Neutrophil (primary cell): ENCODE results near the gene GNPDA2.

Source experiments
- H3K27ac ChIP-seq: fragments of 200-600 bp; sonication (generic); 2 replicates; pipeline ENCODE4 v1.5.1; 2016; ENCODE audit warnings: mild to moderate bottlenecking, moderate library complexity
- H3K27me3 ChIP-seq: fragments of 200-600 bp; sonication (generic); 2 replicates; pipeline ENCODE4 v1.6.0; 2016; ENCODE audit warnings: mild to moderate bottlenecking
- H3K36me3 ChIP-seq: fragments of 200-600 bp; sonication (generic); 2 replicates; pipeline ENCODE4 v1.5.1; 2017
- H3K4me1 ChIP-seq, 2 experiments: fragments of 200-600 bp in 1 of 2; sonication (generic) in 1 of 2; 1 replicate in 1 of 2; 2 replicates in 1 of 2; pipeline versions ENCODE4 v1.5.1 to v1.6.1; 2013 to 2016; ENCODE audit warnings: low read depth in 1 of 2, low read length in 1 of 2, mild to moderate bottlenecking in 1 of 2, moderate library complexity in 1 of 2; ENCODE audit not compliant: control insufficient read depth in 1 of 2, insufficient read depth in 1 of 2
- H3K4me3 ChIP-seq, 2 experiments: fragments of 200-600 bp in 1 of 2; sonication (generic) in 1 of 2; 1 replicate in 1 of 2; 2 replicates in 1 of 2; pipeline ENCODE4 v1.5.1; 2013 to 2016; ENCODE audit warnings: low read depth in 1 of 2, low read length in 1 of 2, mild to moderate bottlenecking in 1 of 2, moderate library complexity in 1 of 2
- H3K9me3 ChIP-seq: fragments of 200-600 bp; sonication (generic); 2 replicates; pipeline ENCODE4 v1.5.1; 2016
- TF ChIP-seq, protein P1 (sequence below): fragments of 200-600 bp; sonication (generic); IDR thresholded peaks from 2 replicates; pipeline ENCODE4 v1.5.1; 2016; ENCODE audit warnings: antibody characterized with exemption

Gene GNPDA2

DNA sequence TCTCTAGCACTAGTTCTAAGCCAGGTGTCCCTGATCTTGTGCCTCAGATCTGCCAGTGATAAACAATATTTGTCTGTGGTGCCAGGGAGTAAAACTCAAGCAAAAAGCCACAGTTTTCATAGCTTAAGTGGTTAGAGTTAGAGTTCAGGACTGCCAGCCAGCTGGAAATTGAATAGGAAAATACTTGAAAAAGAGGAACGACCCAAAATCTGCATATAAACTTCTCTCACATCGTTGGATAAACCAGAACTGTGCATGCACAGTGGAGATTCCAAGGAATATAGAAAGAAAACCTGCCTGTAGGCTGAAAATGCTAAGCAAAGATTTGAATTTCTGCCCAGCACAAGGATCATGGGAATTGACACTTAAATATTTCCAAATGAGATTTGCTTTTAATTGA, 35.0 kb upstream of the GNPDA2 start:
- H3K27ac ChIP-seq = no peak overlapping the region
- H3K9me3 ChIP-seq = no peaks in the 10 kb centered on the region
- H3K4me3 ChIP-seq = no peak overlapping the region
- no peaks in the 10 kb centered on the region for H3K36me3 ChIP-seq
- peaks cover 6% of the 10 kb centered on the region for H3K27me3 ChIP-seq
- TF ChIP-seq, protein P1, sequence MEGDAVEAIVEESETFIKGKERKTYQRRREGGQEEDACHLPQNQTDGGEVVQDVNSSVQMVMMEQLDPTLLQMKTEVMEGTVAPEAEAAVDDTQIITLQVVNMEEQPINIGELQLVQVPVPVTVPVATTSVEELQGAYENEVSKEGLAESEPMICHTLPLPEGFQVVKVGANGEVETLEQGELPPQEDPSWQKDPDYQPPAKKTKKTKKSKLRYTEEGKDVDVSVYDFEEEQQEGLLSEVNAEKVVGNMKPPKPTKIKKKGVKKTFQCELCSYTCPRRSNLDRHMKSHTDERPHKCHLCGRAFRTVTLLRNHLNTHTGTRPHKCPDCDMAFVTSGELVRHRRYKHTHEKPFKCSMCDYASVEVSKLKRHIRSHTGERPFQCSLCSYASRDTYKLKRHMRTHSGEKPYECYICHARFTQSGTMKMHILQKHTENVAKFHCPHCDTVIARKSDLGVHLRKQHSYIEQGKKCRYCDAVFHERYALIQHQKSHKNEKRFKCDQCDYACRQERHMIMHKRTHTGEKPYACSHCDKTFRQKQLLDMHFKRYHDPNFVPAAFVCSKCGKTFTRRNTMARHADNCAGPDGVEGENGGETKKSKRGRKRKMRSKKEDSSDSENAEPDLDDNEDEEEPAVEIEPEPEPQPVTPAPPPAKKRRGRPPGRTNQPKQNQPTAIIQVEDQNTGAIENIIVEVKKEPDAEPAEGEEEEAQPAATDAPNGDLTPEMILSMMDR = no peak
- no peaks in the 10 kb centered on the region for H3K4me1 ChIP-seq

DNA sequence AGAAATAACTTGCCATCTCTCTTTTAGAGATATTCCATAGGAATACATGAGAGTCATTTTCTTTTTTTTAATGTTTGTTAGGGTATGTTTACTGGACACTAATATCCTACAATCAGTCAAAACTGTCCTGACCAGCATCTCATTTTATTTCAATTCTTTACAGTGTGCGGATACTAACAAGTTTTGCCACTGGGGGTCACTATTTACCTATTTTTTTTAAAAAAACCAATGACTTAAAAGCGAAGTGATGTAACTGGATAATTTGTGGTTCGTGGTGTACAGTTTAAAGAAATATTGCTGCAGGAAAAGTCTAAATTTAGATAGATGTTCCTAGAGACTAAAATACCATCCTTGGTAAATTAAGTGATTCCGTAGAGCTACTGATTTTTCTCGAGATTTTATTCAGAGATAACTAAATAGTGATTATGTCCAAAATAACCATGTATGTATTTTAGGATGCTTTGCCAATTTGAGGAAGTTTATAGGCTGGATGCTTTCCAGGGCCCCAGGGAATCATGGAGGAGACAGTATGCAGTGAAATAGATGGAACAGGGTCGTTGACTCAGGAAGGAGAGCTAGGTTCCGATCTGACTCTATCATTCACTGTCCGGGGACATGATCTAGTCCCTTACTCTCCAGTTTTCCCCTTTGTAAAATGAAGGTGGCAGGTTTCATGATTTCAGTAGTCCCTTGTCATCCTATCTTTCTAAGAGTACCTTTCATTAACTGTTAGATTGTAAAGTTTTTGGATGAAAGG, 34.0 kb upstream of the GNPDA2 start:
- TF ChIP-seq, protein P1 = no peak
- H3K4me3 ChIP-seq = no peak overlapping the region
- peaks cover 6% of the 10 kb centered on the region for H3K27me3 ChIP-seq
- H3K9me3 ChIP-seq = no peaks in the 10 kb centered on the region
- no peak overlapping the region for H3K27ac ChIP-seq
- no peaks in the 10 kb centered on the region for H3K36me3 ChIP-seq
- no peaks in the 10 kb centered on the region for H3K4me1 ChIP-seq

DNA sequence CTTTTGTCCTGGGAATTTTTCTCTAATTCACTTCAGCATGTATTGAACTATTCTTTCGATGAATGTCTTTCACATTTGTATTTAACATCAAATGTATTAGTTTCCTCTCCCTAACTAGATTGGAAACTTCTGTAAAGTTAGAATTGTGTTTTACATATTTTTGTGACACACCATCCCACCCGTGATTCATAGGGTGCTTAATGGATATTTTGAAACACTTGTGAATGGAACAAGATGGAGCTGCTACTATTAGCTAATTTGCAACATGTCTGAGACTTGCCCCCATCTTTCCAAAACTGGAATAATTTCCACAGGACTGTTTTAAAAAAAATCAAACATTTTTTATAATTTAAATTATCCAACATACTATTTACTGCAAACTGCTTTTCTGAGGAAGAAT, 30.2 kb upstream of the GNPDA2 start:
- Histone ChIP-seq H3K36me3 (no peaks in the 10 kb centered on the region), H3K27ac (no peak overlapping the region), H3K4me1 (no peaks in the 10 kb centered on the region), H3K27me3 (peaks cover 6% of the 10 kb centered on the region), H3K4me3 (no peak overlapping the region), H3K9me3 (no peaks in the 10 kb centered on the region)
- TF ChIP-seq, protein P1 = no peak

DNA sequence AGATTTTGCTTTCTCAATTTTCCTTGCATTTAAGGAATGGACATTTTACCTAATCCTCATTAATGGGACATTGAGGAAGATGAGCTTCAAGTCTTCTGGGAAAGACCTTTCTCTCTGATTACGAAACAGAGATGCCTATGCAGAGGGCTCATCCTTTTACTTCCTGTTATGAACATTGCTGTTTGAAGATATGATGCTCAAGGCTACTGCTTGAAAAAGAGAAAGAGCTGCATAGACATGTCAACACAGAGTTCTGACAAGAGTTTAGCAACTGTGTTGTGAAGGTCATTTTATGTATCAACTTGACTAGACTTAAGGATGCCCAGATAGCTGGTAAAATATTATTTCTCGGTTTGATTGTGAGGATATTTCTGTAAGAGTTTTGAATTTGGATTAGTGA, 13.8 kb upstream of the GNPDA2 start:
- H3K27ac ChIP-seq = no peak overlapping the region
- no peak overlapping the region for H3K4me3 ChIP-seq
- H3K27me3 ChIP-seq = peaks cover 9% of the 10 kb centered on the region
- H3K4me1 ChIP-seq = no peaks in the 10 kb centered on the region
- TF ChIP-seq, protein P1 = no peak
- H3K36me3 ChIP-seq = no peaks in the 10 kb centered on the region
- no peaks in the 10 kb centered on the region for H3K9me3 ChIP-seq

DNA sequence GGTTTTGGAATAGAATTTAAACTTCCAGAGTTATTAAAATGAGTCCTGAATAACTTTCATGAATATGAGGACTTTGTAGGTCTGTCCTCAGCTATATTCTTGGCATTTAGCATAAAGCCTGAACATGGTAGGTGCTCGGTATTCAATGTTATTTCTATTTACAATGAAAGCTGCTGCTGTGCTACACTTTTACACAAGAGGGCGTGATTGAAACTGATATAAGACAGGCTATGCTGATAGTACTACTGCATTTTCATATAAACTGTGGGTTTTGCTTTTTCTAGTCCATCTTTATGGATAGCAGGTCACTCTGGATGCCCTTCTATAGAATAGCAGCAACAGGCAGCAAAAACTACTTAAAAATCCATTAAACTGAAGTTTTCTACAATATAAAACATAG, 12.3 kb upstream of the GNPDA2 start:
- Histone ChIP-seq H3K4me1 (no peaks in the 10 kb centered on the region), H3K4me3 (no peak overlapping the region), H3K9me3 (no peaks in the 10 kb centered on the region), H3K36me3 (no peaks in the 10 kb centered on the region), H3K27me3 (peaks cover 9% of the 10 kb centered on the region), H3K27ac (no peak overlapping the region)
- TF ChIP-seq, protein P1 = no peak
